Neutrophil (primary cell): Measurements from ENCODE around the gene UBA5.

Experiments used
- H3K27ac ChIP-seq: fragments of 200-600 bp; sonication (generic); 2 replicates; pipeline ENCODE4 v1.5.1; 2016; ENCODE audit warnings: mild to moderate bottlenecking, moderate library complexity
- H3K27me3 ChIP-seq: fragments of 200-600 bp; sonication (generic); 2 replicates; pipeline ENCODE4 v1.6.0; 2016; ENCODE audit warnings: mild to moderate bottlenecking
- H3K36me3 ChIP-seq: fragments of 200-600 bp; sonication (generic); 2 replicates; pipeline ENCODE4 v1.5.1; 2017
- H3K4me1 ChIP-seq, 2 experiments: fragments of 200-600 bp in 1 of 2; sonication (generic) in 1 of 2; 1 replicate in 1 of 2; 2 replicates in 1 of 2; pipeline versions ENCODE4 v1.5.1 to v1.6.1; 2013 to 2016; ENCODE audit warnings: low read depth in 1 of 2, low read length in 1 of 2, mild to moderate bottlenecking in 1 of 2, moderate library complexity in 1 of 2; ENCODE audit not compliant: control insufficient read depth in 1 of 2, insufficient read depth in 1 of 2
- H3K4me3 ChIP-seq, 2 experiments: fragments of 200-600 bp in 1 of 2; sonication (generic) in 1 of 2; 1 replicate in 1 of 2; 2 replicates in 1 of 2; pipeline ENCODE4 v1.5.1; 2013 to 2016; ENCODE audit warnings: low read depth in 1 of 2, low read length in 1 of 2, mild to moderate bottlenecking in 1 of 2, moderate library complexity in 1 of 2
- H3K9me3 ChIP-seq: fragments of 200-600 bp; sonication (generic); 2 replicates; pipeline ENCODE4 v1.5.1; 2016
- CTCF ChIP-seq: fragments of 200-600 bp; sonication (generic); IDR thresholded peaks from 2 replicates; pipeline ENCODE4 v1.5.1; 2016; ENCODE audit warnings: antibody characterized with exemption

UBA5 gene

GRCh38 chr3:132659365-132660051, 621 bp upstream of the UBA5 start, which contains the start of gene ACAD11:
ACAD11 (minus strand) TSS chr3:132659809; CDS start chr3:132659751, 58 bp downstream.
- Histone ChIP-seq H3K4me1 (peaks cover 26 to 30% of the 10 kb centered on the region in 2 experiments), H3K27me3 (no peaks in the 10 kb centered on the region), H3K36me3 (no peaks in the 10 kb centered on the region), H3K4me3 (peak within 1 kb of the TSS; percentile 80), H3K27ac (peak within 1 kb of the TSS; percentile 82), H3K9me3 (no peaks in the 10 kb centered on the region)
- TF ChIP-seq CTCF: no peak

- Histone ChIP-seq H3K4me3 (peak overlapping the region; percentile 80), H3K27me3 (no peaks in the 10 kb centered on the region), H3K9me3 (no peaks in the 10 kb centered on the region), H3K4me1 (peaks cover 26 to 30% of the 10 kb centered on the region in 2 experiments), H3K36me3 (no peaks in the 10 kb centered on the region), H3K27ac (peak overlapping the region; percentile 82)
- TF ChIP-seq CTCF: no peak
These were observed 612 bp downstream of the UBA5 start for GRCh38 chr3:132660811-132661070.

- Histone ChIP-seq H3K36me3 (no peaks in the 10 kb centered on the region), H3K27ac (no peak overlapping the region), H3K4me3 (peak overlapping the region; percentile 80), H3K9me3 (no peaks in the 10 kb centered on the region), H3K27me3 (no peaks in the 10 kb centered on the region), H3K4me1 (peaks cover 26 to 30% of the 10 kb centered on the region in 2 experiments)
- TF ChIP-seq CTCF: no peak
These were observed 972 bp downstream of the UBA5 start for GRCh38 chr3:132661101-132661500.

GRCh38 chr3:132662212-132662611, 2.1 kb downstream of the UBA5 start:
- peaks cover 26 to 30% of the 10 kb centered on the region in 2 experiments for H3K4me1 ChIP-seq
- no peak for TF ChIP-seq CTCF
- no peaks in the 10 kb centered on the region for H3K36me3 ChIP-seq
- no peaks in the 10 kb centered on the region for H3K9me3 ChIP-seq
- no peak overlapping the region for H3K4me3 ChIP-seq
- no peaks in the 10 kb centered on the region for H3K27me3 ChIP-seq
- no peak overlapping the region for H3K27ac ChIP-seq

- Histone ChIP-seq H3K27ac (no peak overlapping the region), H3K4me1 (peaks cover 12 to 14% of the 10 kb centered on the region in 2 experiments), H3K4me3 (no peak overlapping the region), H3K27me3 (no peaks in the 10 kb centered on the region), H3K36me3 (no peaks in the 10 kb centered on the region), H3K9me3 (no peaks in the 10 kb centered on the region)
- TF ChIP-seq CTCF: no peak
These were observed 5.2 kb downstream of the UBA5 start for GRCh38 chr3:132665230-132665745.
